ENCODE results near the gene SH3TC1. TPM values are rescaled to one million over a fixed set of nuclear protein-coding genes. Genes with fewer than 3 reads are reported as not detected.
A peak's percentile ranks its signal among the peaks of the same experiment; 100 is the strongest.

SH3TC1 gene
- total RNA-seq, 1 donor from 2014 or later, result 1.2 TPM

DNA sequence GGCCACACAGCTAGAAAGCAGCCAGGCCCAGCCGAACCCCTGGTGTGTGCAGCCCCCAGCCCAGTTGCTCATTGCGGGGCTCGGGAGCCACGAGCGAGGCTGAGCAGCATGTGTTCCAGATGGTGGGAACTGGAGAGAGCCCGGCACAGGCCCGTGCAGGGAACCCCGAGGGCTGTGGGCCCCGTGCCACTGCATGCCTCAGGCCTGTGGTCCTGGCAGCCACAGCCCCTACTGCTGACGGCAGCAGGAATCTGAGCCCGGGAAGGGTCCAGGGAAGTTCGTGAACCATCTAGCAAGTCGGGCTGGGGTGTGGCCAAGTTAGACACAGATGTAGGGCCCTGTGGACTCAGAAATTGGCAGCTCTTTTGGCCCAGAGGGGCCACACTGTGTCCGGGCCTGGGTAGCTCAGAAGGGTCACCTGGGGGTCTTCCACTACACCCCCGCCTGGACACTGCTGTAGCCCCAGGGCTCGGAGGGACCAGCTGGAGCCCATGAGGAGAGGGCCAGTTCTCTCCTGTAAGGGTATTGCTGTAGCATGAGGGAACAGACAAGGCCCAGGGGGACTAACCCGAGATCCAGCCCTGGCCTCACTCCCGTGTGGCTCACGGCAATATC is 82.5 kb downstream of the SH3TC1 start:
- Mint-ChIP-seq H3K27me3 (ENCODE audit: low read depth, unreplicated experiment) (peaks cover 8% of the 10 kb centered on the region), H3K4me3 (ENCODE audit: unreplicated experiment) (no peak overlapping the region), H3K27ac (ENCODE audit: unreplicated experiment) (no peak overlapping the region), H3K4me1 (ENCODE audit: low read depth, unreplicated experiment) (peaks cover 24% of the 10 kb centered on the region), H3K36me3 (ENCODE audit: low read depth, unreplicated experiment) (peaks cover 11% of the 10 kb centered on the region), H3K9me3 (ENCODE audit: unreplicated experiment) (peaks cover 2% of the 10 kb centered on the region)
- H3K9ac ChIP-seq (ENCODE audit: low read length), result no peak overlapping the region
- no peak overlapping the region for H3K4me3 ChIP-seq (ENCODE audit: insufficient read depth, low read depth, low read length)
- no peak overlapping the region for H2AFZ ChIP-seq (ENCODE audit: low read depth, low read length)
- H3K27ac ChIP-seq (ENCODE audit: low read depth, low read length), result no peak overlapping the region
- no peaks in the 10 kb centered on the region for H3K9me3 ChIP-seq (ENCODE audit: insufficient read depth, low read depth, low read length)
- DNase-seq (ENCODE audit: low read depth), result peak; percentile 87
- H3K4me1 ChIP-seq (ENCODE audit: insufficient read depth, low read length), result peaks cover 23% of the 10 kb centered on the region
- H3K27me3 ChIP-seq (ENCODE audit: insufficient read depth, low read length), result no peaks in the 10 kb centered on the region
- no peak for TF ChIP-seq EZH2 (IDR thresholded peaks at IDR 0.05; ENCODE audit: insufficient read depth, low read length)
- TF ChIP-seq, protein P1, sequence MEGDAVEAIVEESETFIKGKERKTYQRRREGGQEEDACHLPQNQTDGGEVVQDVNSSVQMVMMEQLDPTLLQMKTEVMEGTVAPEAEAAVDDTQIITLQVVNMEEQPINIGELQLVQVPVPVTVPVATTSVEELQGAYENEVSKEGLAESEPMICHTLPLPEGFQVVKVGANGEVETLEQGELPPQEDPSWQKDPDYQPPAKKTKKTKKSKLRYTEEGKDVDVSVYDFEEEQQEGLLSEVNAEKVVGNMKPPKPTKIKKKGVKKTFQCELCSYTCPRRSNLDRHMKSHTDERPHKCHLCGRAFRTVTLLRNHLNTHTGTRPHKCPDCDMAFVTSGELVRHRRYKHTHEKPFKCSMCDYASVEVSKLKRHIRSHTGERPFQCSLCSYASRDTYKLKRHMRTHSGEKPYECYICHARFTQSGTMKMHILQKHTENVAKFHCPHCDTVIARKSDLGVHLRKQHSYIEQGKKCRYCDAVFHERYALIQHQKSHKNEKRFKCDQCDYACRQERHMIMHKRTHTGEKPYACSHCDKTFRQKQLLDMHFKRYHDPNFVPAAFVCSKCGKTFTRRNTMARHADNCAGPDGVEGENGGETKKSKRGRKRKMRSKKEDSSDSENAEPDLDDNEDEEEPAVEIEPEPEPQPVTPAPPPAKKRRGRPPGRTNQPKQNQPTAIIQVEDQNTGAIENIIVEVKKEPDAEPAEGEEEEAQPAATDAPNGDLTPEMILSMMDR (IDR thresholded peaks at IDR 0.05; ENCODE audit: insufficient read depth, low read depth, low read length), result no peak
- H3K4me2 ChIP-seq (ENCODE audit: low read length), result no peak overlapping the region
- no peaks in the 10 kb centered on the region for H4K20me1 ChIP-seq (ENCODE audit: insufficient read depth, low read length)
- FAIRE-seq, result no peak
- no peaks in the 10 kb centered on the region for H3K79me2 ChIP-seq (ENCODE audit: insufficient read depth, low read length)
- H3K36me3 ChIP-seq (ENCODE audit: insufficient read depth, low read length), result no peaks in the 10 kb centered on the region

DNA sequence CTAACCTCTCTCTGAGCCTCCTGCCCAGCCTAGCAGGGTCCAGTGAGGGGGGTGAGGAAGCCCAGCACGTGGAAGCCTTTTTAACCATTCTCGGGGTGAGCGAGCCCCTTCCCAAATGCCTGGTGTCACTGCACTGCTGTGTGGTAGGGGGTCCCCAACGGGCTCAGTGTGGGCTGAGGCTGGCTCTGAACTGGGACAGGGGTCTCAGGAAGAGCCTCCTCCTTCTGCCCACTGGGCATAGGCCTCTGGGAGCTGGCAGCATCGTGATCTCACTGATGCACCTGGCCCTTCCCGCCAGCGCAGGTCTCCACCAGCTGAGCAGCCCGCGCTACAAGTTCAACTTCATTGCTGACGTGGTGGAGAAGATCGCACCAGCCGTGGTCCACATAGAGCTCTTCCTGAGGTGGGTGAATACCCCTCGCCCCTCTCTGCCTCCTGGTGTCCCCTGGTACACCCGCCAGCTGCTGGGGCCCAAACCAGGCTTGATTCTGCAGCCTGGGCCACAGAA is 83.1 kb downstream of the SH3TC1 start:
- no peak for TF ChIP-seq EZH2 (IDR thresholded peaks at IDR 0.05; ENCODE audit: insufficient read depth, low read length)
- TF ChIP-seq, protein P1 (IDR thresholded peaks at IDR 0.05; ENCODE audit: insufficient read depth, low read depth, low read length), result no peak
- no peak overlapping the region for H3K4me3 Mint-ChIP-seq (ENCODE audit: unreplicated experiment)
- FAIRE-seq, result no peak
- H3K27me3 Mint-ChIP-seq (ENCODE audit: low read depth, unreplicated experiment), result peaks cover 10% of the 10 kb centered on the region
- H3K4me1 Mint-ChIP-seq (ENCODE audit: low read depth, unreplicated experiment), result peaks cover 24% of the 10 kb centered on the region
- no peaks in the 10 kb centered on the region for H4K20me1 ChIP-seq (ENCODE audit: insufficient read depth, low read length)
- no peaks in the 10 kb centered on the region for H3K36me3 ChIP-seq (ENCODE audit: insufficient read depth, low read length)
- H3K9ac ChIP-seq (ENCODE audit: low read length), result no peak overlapping the region
- H3K79me2 ChIP-seq (ENCODE audit: insufficient read depth, low read length), result no peaks in the 10 kb centered on the region
- no peak overlapping the region for H3K4me2 ChIP-seq (ENCODE audit: low read length)
- no peaks in the 10 kb centered on the region for H3K27me3 ChIP-seq (ENCODE audit: insufficient read depth, low read length)
- H3K9me3 ChIP-seq (ENCODE audit: insufficient read depth, low read depth, low read length), result no peaks in the 10 kb centered on the region
- peaks cover 21% of the 10 kb centered on the region for H3K4me1 ChIP-seq (ENCODE audit: insufficient read depth, low read length)
- no peak overlapping the region for H3K27ac ChIP-seq (ENCODE audit: low read depth, low read length)
- H2AFZ ChIP-seq (ENCODE audit: low read depth, low read length), result no peak overlapping the region
- H3K36me3 Mint-ChIP-seq (ENCODE audit: low read depth, unreplicated experiment), result peaks cover 12% of the 10 kb centered on the region
- no peak overlapping the region for H3K27ac Mint-ChIP-seq (ENCODE audit: unreplicated experiment)
- H3K4me3 ChIP-seq (ENCODE audit: insufficient read depth, low read depth, low read length), result no peak overlapping the region
- DNase-seq (ENCODE audit: low read depth), result no peak
- peaks cover 2% of the 10 kb centered on the region for H3K9me3 Mint-ChIP-seq (ENCODE audit: unreplicated experiment)

DNA sequence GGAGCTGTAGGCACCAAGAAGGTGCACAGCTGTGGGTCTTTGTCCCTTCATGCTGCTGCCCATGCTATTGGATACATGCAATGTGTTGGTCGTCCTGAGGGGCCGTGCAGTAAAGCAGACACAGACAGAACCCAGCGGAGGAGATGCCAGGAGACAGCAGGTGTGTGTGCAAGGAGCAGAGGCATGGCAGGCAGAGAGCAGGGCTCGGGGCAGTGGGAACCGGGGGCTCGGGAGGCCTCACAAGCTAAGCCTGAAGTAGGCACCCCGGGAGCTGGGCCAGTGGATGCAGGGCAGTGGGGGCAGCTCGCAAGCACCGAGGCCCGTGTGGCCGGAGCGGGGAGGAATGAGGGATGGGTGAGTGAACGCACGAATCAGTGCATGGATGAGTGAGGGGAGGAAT is 83.7 kb downstream of the SH3TC1 start:
- peaks cover 15% of the 10 kb centered on the region for H3K36me3 Mint-ChIP-seq (ENCODE audit: low read depth, unreplicated experiment)
- Histone ChIP-seq H3K79me2 (ENCODE audit: insufficient read depth, low read length) (no peaks in the 10 kb centered on the region), H3K4me1 (ENCODE audit: insufficient read depth, low read length) (peaks cover 17% of the 10 kb centered on the region), H3K36me3 (ENCODE audit: insufficient read depth, low read length) (no peaks in the 10 kb centered on the region), H3K9ac (ENCODE audit: low read length) (no peak overlapping the region), H3K4me2 (ENCODE audit: low read length) (no peak overlapping the region), H3K9me3 (ENCODE audit: insufficient read depth, low read depth, low read length) (no peaks in the 10 kb centered on the region), H4K20me1 (ENCODE audit: insufficient read depth, low read length) (no peaks in the 10 kb centered on the region), H3K27me3 (ENCODE audit: insufficient read depth, low read length) (no peaks in the 10 kb centered on the region), H3K27ac (ENCODE audit: low read depth, low read length) (no peak overlapping the region), H3K4me3 (ENCODE audit: insufficient read depth, low read depth, low read length) (no peak overlapping the region), H2AFZ (ENCODE audit: low read depth, low read length) (no peak overlapping the region)
- peaks cover 12% of the 10 kb centered on the region for H3K27me3 Mint-ChIP-seq (ENCODE audit: low read depth, unreplicated experiment)
- H3K4me1 Mint-ChIP-seq (ENCODE audit: low read depth, unreplicated experiment), result peaks cover 21% of the 10 kb centered on the region
- H3K27ac Mint-ChIP-seq (ENCODE audit: unreplicated experiment), result no peak overlapping the region
- H3K9me3 Mint-ChIP-seq (ENCODE audit: unreplicated experiment), result peaks cover 2% of the 10 kb centered on the region
- TF ChIP-seq, protein P1 (IDR thresholded peaks at IDR 0.05; ENCODE audit: insufficient read depth, low read depth, low read length), result no peak
- TF ChIP-seq EZH2 (IDR thresholded peaks at IDR 0.05; ENCODE audit: insufficient read depth, low read length), result no peak
- FAIRE-seq (no peak), DNase-seq (ENCODE audit: low read depth) (no peak)
- no peak overlapping the region for H3K4me3 Mint-ChIP-seq (ENCODE audit: unreplicated experiment)
